Upper lobe of left lung (tissue), 4 donors: ENCODE results near the gene MEGF8.

Experiments
- CTCF ChIP-seq, 6 experiments: fragments of 450-650 bp in 4 of 6; fragments of 200-600 bp in 2 of 6; sonication (generic) in 2 of 6; IDR thresholded peaks; one replicate each; pipeline ENCODE4 v1.5.1; 2016 to 2019; ENCODE audit warnings: antibody characterized with exemption in 6 of 6
- EP300 ChIP-seq, 4 donors: sonication (generic); formaldehyde crosslinking; IDR thresholded peaks; one replicate each; pipeline ENCODE4 v1.5.1; 2017; ENCODE audit warnings: antibody characterized with exemption in 4 of 4, control low read depth in 2 of 4
- POLR2A ChIP-seq, 4 donors: fragments of 450-650 bp; IDR thresholded peaks; one replicate each; pipeline ENCODE4 v1.5.1; 2016 to 2017; ENCODE audit warnings: antibody characterized with exemption in 4 of 4, mild to moderate bottlenecking in 2 of 4

DNA sequence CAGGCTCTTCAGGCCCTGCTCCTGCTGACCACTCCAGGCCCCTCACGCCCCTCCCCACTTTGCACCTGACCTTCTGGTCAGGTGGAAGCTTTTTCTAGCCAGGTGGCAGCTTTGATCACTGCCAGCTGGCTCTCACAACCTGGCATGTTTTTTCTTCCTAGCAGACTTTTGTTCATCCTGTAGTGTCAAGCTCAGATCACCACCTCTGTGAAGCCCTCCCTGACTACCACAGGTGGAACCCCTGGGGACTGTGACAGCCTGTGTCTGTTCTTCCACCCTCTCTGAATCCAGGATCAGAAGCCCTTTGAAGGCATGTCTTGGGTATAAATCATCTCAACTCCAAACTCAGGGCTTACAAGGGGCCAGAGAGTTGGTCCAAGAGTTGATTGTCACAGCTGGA, 75.0 kb downstream of the MEGF8 start:
- no peak for TF ChIP-seq EP300 (IDR thresholded peaks at IDR 0.05)
- no peak for TF ChIP-seq CTCF (IDR thresholded peaks at IDR 0.05)
- TF ChIP-seq POLR2A (IDR thresholded peaks at IDR 0.05) = no peak
